ENCODE data around the gene SYT17. TPM values are rescaled to one million over a fixed set of nuclear protein-coding genes. Genes with fewer than 3 reads are reported as not detected.

Gene SYT17
- total RNA-seq, 1 donor from 2014 or later = 13.3 TPM

DNA sequence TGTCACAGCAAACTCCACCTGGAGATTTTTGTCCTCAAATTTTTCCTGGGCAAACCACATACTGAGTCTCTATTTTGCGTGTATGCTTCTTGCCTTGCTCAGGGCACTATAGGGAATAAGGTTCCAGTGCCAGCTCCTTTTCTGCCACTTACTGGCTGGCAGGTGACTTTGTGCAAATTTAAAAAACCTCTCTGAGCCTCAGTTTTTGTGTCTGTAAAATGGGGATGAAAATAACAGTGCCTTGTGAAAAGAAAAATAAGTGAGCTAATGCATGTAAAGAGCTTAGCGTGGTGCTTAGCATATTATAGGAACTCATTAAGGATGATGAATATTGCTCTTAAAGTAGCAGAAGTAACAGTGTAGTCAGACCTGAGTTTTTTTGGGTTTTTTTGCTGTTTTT is 137.4 kb downstream of the SYT17 start:
- no peaks in the 10 kb centered on the region for H3K36me3 ChIP-seq
- no peak for TF ChIP-seq POLR2AphosphoS5 (IDR thresholded peaks at IDR 0.05; ENCODE audit: insufficient read depth in 1 of 2, low read depth in 1 of 2)
- TF ChIP-seq, protein P1, sequence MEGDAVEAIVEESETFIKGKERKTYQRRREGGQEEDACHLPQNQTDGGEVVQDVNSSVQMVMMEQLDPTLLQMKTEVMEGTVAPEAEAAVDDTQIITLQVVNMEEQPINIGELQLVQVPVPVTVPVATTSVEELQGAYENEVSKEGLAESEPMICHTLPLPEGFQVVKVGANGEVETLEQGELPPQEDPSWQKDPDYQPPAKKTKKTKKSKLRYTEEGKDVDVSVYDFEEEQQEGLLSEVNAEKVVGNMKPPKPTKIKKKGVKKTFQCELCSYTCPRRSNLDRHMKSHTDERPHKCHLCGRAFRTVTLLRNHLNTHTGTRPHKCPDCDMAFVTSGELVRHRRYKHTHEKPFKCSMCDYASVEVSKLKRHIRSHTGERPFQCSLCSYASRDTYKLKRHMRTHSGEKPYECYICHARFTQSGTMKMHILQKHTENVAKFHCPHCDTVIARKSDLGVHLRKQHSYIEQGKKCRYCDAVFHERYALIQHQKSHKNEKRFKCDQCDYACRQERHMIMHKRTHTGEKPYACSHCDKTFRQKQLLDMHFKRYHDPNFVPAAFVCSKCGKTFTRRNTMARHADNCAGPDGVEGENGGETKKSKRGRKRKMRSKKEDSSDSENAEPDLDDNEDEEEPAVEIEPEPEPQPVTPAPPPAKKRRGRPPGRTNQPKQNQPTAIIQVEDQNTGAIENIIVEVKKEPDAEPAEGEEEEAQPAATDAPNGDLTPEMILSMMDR (IDR thresholded peaks at IDR 0.05) = no peak
- no peak for TF ChIP-seq POLR2A (IDR thresholded peaks at IDR 0.05)
- DNase-seq (ENCODE audit: extremely low spot score in 2 of 2) = no peak
- H3K4me3 ChIP-seq = no peak overlapping the region
- no peaks in the 10 kb centered on the region for H3K27me3 ChIP-seq
- no peaks in the 10 kb centered on the region for H3K9me3 ChIP-seq
- H3K4me1 ChIP-seq = no peaks in the 10 kb centered on the region
- intact Hi-C loops (cut with DNase I) = no loop called here
- H3K27ac ChIP-seq = no peak overlapping the region

DNA sequence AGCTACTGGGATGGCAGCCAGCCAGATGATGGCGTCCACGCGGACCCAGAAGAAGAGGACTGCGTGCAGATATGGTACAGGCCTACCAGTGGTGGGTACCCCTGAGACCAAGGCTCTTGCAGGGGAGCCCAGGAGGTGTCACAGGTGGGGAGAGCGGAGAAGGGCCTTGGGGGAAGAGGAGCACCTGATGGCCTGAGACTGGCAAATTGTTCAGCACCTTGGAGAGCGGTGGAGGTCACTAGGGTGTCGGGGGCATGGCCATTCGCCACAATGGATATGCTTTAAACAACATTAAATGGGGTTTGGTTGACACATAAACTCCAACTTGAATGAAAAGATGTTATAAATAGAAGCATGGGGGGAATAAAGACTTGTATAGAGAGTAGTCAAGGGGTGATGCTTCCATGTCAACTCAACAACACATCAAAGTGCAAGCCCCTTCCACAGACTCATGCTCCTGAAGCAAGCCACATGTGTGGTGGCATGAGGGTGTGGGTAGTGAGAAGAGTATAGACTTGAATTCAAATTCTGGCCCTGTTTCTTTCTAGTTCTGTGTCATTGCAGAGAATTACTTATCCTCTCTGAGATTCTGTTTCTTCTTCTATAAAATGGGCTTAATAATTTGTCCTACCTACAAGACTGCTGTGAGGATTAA is 139.7 kb downstream of the SYT17 start:
- TF ChIP-seq POLR2AphosphoS5 (IDR thresholded peaks at IDR 0.05; ENCODE audit: insufficient read depth in 1 of 2, low read depth in 1 of 2) = no peak
- TF ChIP-seq POLR2A (IDR thresholded peaks at IDR 0.05) = no peak
- no peak for DNase-seq (ENCODE audit: extremely low spot score in 2 of 2)
- Histone ChIP-seq H3K9me3 (no peaks in the 10 kb centered on the region), H3K27me3 (no peaks in the 10 kb centered on the region), H3K27ac (no peak overlapping the region), H3K36me3 (no peaks in the 10 kb centered on the region), H3K4me1 (no peaks in the 10 kb centered on the region), H3K4me3 (no peak overlapping the region)
- intact Hi-C loops (cut with DNase I) = no loop called here

- TF ChIP-seq POLR2AphosphoS5 (IDR thresholded peaks at IDR 0.05; ENCODE audit: insufficient read depth in 1 of 2, low read depth in 1 of 2) (no peak), POLR2A (IDR thresholded peaks at IDR 0.05) (no peak)
- TF ChIP-seq, protein P1 (IDR thresholded peaks at IDR 0.05) = no peak
- Histone ChIP-seq H3K36me3 (no peaks in the 10 kb centered on the region), H3K27me3 (no peaks in the 10 kb centered on the region), H3K4me3 (no peak overlapping the region), H3K9me3 (no peaks in the 10 kb centered on the region), H3K27ac (no peak overlapping the region), H3K4me1 (no peaks in the 10 kb centered on the region)
- no peak for DNase-seq (ENCODE audit: extremely low spot score in 2 of 2)
- intact Hi-C loops (cut with DNase I) = no loop called here
These were observed 140.4 kb downstream of the SYT17 start for GRCh38 chr16:19308392-19308791.

DNA sequence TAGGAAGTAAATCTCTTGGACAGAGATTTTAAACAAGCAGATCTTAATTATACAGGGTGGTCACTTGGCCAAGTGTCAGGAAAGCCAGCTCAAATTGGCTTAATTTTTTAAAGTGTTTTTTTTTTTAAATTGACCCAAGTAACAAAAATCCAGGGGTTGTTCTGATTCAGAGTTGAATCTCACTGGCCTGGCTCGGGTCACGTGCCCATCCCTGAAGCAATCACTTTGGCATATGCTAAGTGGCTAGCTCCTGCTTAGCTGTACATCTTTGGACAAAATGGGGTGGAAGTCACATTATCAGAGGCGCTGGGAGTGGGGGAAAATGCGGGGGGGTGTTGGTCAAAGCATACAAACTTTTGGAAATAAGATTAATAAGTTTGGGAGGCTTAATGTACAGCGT is 141.1 kb downstream of the SYT17 start:
- no peaks in the 10 kb centered on the region for H3K9me3 ChIP-seq
- intact Hi-C loops (cut with DNase I) = no loop called here
- TF ChIP-seq POLR2AphosphoS5 (IDR thresholded peaks at IDR 0.05; ENCODE audit: insufficient read depth in 1 of 2, low read depth in 1 of 2) (no peak), POLR2A (IDR thresholded peaks at IDR 0.05) (no peak)
- TF ChIP-seq, protein P1 (IDR thresholded peaks at IDR 0.05) = no peak
- H3K27me3 ChIP-seq = no peaks in the 10 kb centered on the region
- no peaks in the 10 kb centered on the region for H3K4me1 ChIP-seq
- no peak for DNase-seq (ENCODE audit: extremely low spot score in 2 of 2)
- no peaks in the 10 kb centered on the region for H3K36me3 ChIP-seq
- H3K4me3 ChIP-seq = no peak overlapping the region
- H3K27ac ChIP-seq = no peak overlapping the region

GRCh38 chr16:19314718-19315425 is 146.8 kb downstream of the SYT17 start:
- TF ChIP-seq, protein P1 (IDR thresholded peaks at IDR 0.05) = no peak
- TF ChIP-seq POLR2A (IDR thresholded peaks at IDR 0.05) (no peak), POLR2AphosphoS5 (IDR thresholded peaks at IDR 0.05; ENCODE audit: insufficient read depth in 1 of 2, low read depth in 1 of 2) (no peak)
- Histone ChIP-seq H3K36me3 (no peaks in the 10 kb centered on the region), H3K9me3 (no peaks in the 10 kb centered on the region), H3K27me3 (no peaks in the 10 kb centered on the region), H3K27ac (no peak overlapping the region), H3K4me1 (no peaks in the 10 kb centered on the region), H3K4me3 (no peak overlapping the region)
- no peak for DNase-seq (ENCODE audit: extremely low spot score in 2 of 2)
- intact Hi-C loops (cut with DNase I) = no loop called here

Measured in vagina (tissue), 2 donors.